Sigmoid colon (tissue), 7 donors: ENCODE data around the gene LMBR1. TPM values are rescaled to one million over a fixed set of nuclear protein-coding genes. Genes with fewer than 3 reads are reported as not detected.

Experiments
- DNase-seq: peaks from one replicate; pipeline ENCODE4 v3.0.0-alpha.2; 2019
- H3K27ac ChIP-seq, 4 donors: fragments of 200-600 bp; sonication (generic); one replicate each; pipeline ENCODE4 v1.5.1; 2016 to 2019; ENCODE audit warnings: mild to moderate bottlenecking in 1 of 4
- H3K27me3 ChIP-seq, 3 donors: fragments of 200-600 bp; sonication (generic); one replicate each; pipeline ENCODE4 v1.5.1; 2019; ENCODE audit warnings: mild to moderate bottlenecking in 1 of 3
- H3K36me3 ChIP-seq, 4 donors: fragments of 200-600 bp; sonication (generic); one replicate each; pipeline ENCODE4 v1.5.1; 2016 to 2019
- H3K4me1 ChIP-seq, 4 donors: fragments of 200-600 bp; sonication (generic); one replicate each; pipeline ENCODE4 v1.5.1; 2017 to 2019
- H3K4me3 ChIP-seq, 4 donors: fragments of 200-600 bp; sonication (generic); one replicate each; pipeline ENCODE4 v1.5.1; 2017 to 2019; ENCODE audit warnings: mild to moderate bottlenecking in 2 of 4, moderate library complexity in 1 of 4
- H3K9me3 ChIP-seq, 4 donors: fragments of 200-600 bp in 3 of 4; sonication (generic) in 3 of 4; one replicate each; pipeline versions ENCODE4 v1.5.1 to v1.6.1; 2013 to 2019
- EP300 ChIP-seq, 4 donors: sonication (generic); formaldehyde crosslinking; IDR thresholded peaks; one replicate each; pipeline ENCODE4 v1.6.1; 2017; ENCODE audit warnings: antibody characterized with exemption in 4 of 4
- POLR2A ChIP-seq, 2 donors: fragments of 450-650 bp; IDR thresholded peaks; one replicate each; pipeline ENCODE4 v1.6.1; 2016; ENCODE audit warnings: antibody characterized with exemption in 2 of 2, mild to moderate bottlenecking in 2 of 2, moderate library complexity in 2 of 2
- POLR2AphosphoS5 ChIP-seq, 4 donors: sonication (generic); formaldehyde crosslinking; IDR thresholded peaks; one replicate each; pipeline ENCODE4 v1.6.1; 2017; ENCODE audit warnings: antibody characterized with exemption in 4 of 4
- WGBS, 2 donors: extraction: QIAGEN DNeasy Blood & Tissue Kit; methylation state at CpG; one replicate each; pipeline ENCODE4 v1.1.7; 2013; 5-methylcytosine and 5-hydroxymethylcytosine counted together
- intact Hi-C: fragments of 100-400 bp; cut with DNase I; formaldehyde crosslinking; loops from one replicate; pipeline ENCODE4 v1.15.1; 2023
- polyA plus RNA-seq, 3 donors: library from polyadenylated mRNA; stranded (reverse); fragments of 200-250 nt; gene quantifications; one replicate each; pipeline ENCODE4 v1.2.3, GENCODE V29; 2013
- total RNA-seq, 4 donors: library from RNA; depleted of rRNA; stranded (reverse); fragments of >200 nt; gene quantifications; one replicate each; pipeline ENCODE4 v1.1.0, GENCODE V29; 2016
- TF ChIP-seq, protein P1 (sequence below), 4 experiments: fragments of 450-650 bp in 3 of 4; fragments of 200-600 bp in 1 of 4; IDR thresholded peaks; one replicate each; pipeline ENCODE4 v1.5.1; 2016 to 2019; ENCODE audit warnings: antibody characterized with exemption in 4 of 4, mild to moderate bottlenecking in 3 of 4, moderate library complexity in 2 of 4
- donor health status: healthy with polysubstance abuse.
- donor health status: Bipolar disorder and iron deficiency.
- donor health status: healthy.

Gene LMBR1
- total and polyA plus RNA-seq, 7 donors = 2.5 to 60.9 (median 43.9) TPM

DNA sequence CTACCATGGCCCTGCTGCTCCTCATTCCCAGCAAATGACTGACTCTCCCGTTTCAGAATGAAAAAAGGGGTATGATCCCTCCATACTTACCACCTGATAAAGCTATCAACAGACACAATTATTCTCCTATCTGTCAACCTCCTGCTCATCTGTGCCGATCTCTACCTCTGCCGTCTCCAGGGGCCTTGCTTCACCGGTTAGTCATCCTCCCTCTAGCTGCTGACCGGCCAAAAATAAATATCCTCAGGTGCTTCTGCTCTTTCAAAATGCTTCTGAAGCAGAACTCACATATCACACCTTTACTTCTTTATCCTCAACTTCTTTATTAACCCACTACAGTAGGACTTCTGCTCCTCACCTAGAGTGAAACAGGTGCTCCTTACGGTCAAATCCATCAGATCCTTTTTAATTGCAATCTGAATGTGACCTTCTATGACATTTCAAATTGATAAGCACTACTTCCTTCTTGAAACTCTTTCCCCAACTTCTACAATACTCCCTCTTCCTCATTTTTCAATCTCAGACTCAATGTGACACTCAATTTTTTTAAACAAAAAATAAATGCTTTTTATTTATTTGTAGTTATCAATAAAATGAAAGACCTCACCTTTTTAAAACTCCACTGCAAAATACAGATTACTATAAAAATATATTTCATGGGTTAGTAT, 63.2 kb downstream of the LMBR1 start:
- no peaks in the 10 kb centered on the region for H3K9me3 ChIP-seq
- TF ChIP-seq POLR2A (IDR thresholded peaks at IDR 0.05) (no peak), EP300 (IDR thresholded peaks at IDR 0.05) (no peak), POLR2AphosphoS5 (IDR thresholded peaks at IDR 0.05) (no peak)
- TF ChIP-seq, protein P1, sequence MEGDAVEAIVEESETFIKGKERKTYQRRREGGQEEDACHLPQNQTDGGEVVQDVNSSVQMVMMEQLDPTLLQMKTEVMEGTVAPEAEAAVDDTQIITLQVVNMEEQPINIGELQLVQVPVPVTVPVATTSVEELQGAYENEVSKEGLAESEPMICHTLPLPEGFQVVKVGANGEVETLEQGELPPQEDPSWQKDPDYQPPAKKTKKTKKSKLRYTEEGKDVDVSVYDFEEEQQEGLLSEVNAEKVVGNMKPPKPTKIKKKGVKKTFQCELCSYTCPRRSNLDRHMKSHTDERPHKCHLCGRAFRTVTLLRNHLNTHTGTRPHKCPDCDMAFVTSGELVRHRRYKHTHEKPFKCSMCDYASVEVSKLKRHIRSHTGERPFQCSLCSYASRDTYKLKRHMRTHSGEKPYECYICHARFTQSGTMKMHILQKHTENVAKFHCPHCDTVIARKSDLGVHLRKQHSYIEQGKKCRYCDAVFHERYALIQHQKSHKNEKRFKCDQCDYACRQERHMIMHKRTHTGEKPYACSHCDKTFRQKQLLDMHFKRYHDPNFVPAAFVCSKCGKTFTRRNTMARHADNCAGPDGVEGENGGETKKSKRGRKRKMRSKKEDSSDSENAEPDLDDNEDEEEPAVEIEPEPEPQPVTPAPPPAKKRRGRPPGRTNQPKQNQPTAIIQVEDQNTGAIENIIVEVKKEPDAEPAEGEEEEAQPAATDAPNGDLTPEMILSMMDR (IDR thresholded peaks at IDR 0.05) = no peak
- no peak overlapping the region for H3K27ac ChIP-seq
- intact Hi-C loops = no loop called here
- no peaks in the 10 kb centered on the region for H3K27me3 ChIP-seq
- peaks cover 0 to 28% (median 0%) of the 10 kb centered on the region in 4 donors for H3K36me3 ChIP-seq
- no peak overlapping the region for H3K4me3 ChIP-seq
- no peak for DNase-seq
- H3K4me1 ChIP-seq = no peaks in the 10 kb centered on the region
- WGBS, 2 donors = 76 to 89% methylated on average over 6 of the region's 6 CpGs

DNA sequence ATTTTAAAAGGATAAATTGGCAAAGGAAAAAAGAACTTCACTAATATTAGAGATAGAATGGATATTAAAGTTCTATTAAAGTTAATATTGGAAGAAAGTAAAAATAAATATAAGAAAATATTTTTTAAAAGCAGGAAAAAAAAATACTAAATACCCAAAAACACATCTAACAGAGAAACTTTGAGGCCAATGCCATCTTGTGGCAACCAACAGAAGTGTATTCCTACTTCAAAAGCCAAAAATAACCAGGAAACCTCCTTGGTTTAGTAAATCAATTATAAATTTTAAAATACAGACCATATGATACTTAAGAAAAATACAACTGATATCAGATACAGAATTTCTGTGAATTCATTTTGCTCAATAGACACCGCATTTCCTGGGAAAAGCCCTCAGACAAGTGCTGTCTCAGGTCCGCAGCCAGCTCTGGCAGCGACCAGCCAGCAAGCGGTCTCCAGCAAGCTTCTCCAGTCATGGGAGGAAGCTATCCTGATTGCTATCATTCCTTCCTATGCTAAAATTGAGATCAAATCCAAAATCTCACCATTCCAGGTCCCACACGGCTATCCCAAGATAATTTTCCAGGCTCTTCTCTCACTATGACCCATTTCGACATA, 65.3 kb downstream of the LMBR1 start:
- Histone ChIP-seq H3K4me3 (no peak overlapping the region), H3K9me3 (no peaks in the 10 kb centered on the region), H3K36me3 (peaks cover 0 to 19% (median 0%) of the 10 kb centered on the region in 4 donors), H3K27ac (no peak overlapping the region), H3K4me1 (no peaks in the 10 kb centered on the region), H3K27me3 (no peaks in the 10 kb centered on the region)
- intact Hi-C loops = no loop called here
- no peak for DNase-seq
- TF ChIP-seq, protein P1 (IDR thresholded peaks at IDR 0.05) = peak in 1 of 4 experiments; percentile 13
- TF ChIP-seq EP300 (IDR thresholded peaks at IDR 0.05) = no peak
- 94 to 96% methylated on average over 6 of the region's 6 CpGs for WGBS, 2 donors

DNA sequence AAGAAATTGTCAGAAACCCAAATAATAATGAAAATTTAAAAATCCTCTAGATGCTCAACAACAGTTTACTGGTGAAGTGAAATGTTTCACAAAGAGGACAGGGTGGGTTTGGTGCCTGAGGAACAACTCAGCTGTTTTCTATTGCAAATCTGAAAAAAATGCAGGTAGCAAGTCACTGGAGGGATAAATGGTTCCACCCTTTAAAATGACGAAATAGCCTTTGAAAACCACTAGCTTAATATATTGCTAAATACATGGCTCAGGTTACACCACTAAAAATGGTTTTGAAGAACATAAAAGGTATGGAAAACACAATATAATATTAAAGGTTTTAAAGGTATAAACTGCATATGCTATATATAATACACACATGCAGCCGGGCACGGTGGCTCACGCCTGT, 69.5 kb downstream of the LMBR1 start:
- DNase-seq = no peak
- 94 to 96% methylated on average over 4 of the region's 4 CpGs for WGBS, 2 donors
- Histone ChIP-seq H3K9me3 (no peaks in the 10 kb centered on the region), H3K27me3 (no peaks in the 10 kb centered on the region), H3K27ac (no peak overlapping the region), H3K4me1 (no peaks in the 10 kb centered on the region), H3K4me3 (no peak overlapping the region), H3K36me3 (peaks cover 0 to 9% (median 0%) of the 10 kb centered on the region in 4 donors)
- TF ChIP-seq POLR2A (IDR thresholded peaks at IDR 0.05) = no peak
- TF ChIP-seq POLR2AphosphoS5 (IDR thresholded peaks at IDR 0.05) = no peak
- TF ChIP-seq EP300 (IDR thresholded peaks at IDR 0.05) = no peak
- TF ChIP-seq, protein P1 (IDR thresholded peaks at IDR 0.05) = no peak
- intact Hi-C loops = no loop called here

DNA sequence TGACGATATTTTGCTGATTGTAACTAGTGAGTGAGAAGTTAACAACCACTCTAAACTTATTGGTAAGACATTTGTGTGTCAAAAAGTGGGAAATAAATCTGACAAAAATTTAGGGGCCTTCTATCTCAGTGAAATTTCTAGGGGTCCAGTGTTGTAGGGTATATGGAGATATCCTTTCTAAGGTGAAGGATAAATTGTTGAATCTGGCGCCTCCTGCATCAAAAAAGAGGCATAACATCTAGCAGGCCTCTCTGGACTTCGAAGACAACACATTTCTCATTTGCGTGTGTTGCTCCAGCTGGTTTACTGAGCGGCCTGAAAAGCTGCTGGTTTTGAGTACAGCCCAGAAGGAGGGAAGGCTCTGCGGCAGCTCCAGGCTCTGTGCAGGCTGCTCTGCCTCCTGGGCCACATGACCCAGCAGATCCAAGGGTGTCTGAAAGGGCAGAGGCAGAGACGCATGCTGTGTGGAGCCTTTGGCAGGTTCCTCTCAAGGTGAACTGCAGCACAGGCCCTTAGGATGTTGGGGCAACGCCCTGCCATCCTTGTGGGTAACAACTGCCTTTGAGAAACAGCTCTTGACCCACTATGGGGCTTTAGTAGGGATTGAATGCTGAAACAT, 72.4 kb downstream of the LMBR1 start:
- TF ChIP-seq EP300 (IDR thresholded peaks at IDR 0.05) (no peak), POLR2A (IDR thresholded peaks at IDR 0.05) (no peak), POLR2AphosphoS5 (IDR thresholded peaks at IDR 0.05) (no peak)
- TF ChIP-seq, protein P1 (IDR thresholded peaks at IDR 0.05) = no peak
- H3K36me3 ChIP-seq = no peaks in the 10 kb centered on the region
- intact Hi-C loops = no loop called here
- no peak overlapping the region for H3K4me3 ChIP-seq
- no peaks in the 10 kb centered on the region for H3K4me1 ChIP-seq
- H3K27ac ChIP-seq = no peak overlapping the region
- WGBS, 2 donors = 94 to 95% methylated on average over 8 of the region's 8 CpGs
- H3K27me3 ChIP-seq = no peaks in the 10 kb centered on the region
- DNase-seq = no peak
- H3K9me3 ChIP-seq = no peaks in the 10 kb centered on the region
